T-helper 1 cell treated with Interleukin-12 subunit alpha and Interleukin-12 subunit beta and Interleukin-4 antibody, amounts not matched to agents 30 ng/mL and 1 ng/mL, for 36 hours (primary cell): Measurements from ENCODE around the gene GNB1L. TPM values are rescaled to one million over a fixed set of nuclear protein-coding genes. Genes with fewer than 3 reads are reported as not detected.
"Not testable (repeated sequence)": the region's sequence is repeated elsewhere in the genome, so short reads cannot be mapped to it uniquely, and the experiment has no call there.

ENCODE experiments used
- intact Hi-C: fragments of 100-400 bp; cut with micrococcal nuclease; formaldehyde crosslinking; loops from one replicate; pipeline ENCODE4 v1.15.1; 2024
- total RNA-seq: library from RNA; stranded (reverse); gene quantifications from 2 replicates; pipeline ENCODE4 v1.2.3, GENCODE V29; 2022

GNB1L gene
- total RNA-seq, 1 donor from 2014 or later = 10.5 TPM

DNA sequence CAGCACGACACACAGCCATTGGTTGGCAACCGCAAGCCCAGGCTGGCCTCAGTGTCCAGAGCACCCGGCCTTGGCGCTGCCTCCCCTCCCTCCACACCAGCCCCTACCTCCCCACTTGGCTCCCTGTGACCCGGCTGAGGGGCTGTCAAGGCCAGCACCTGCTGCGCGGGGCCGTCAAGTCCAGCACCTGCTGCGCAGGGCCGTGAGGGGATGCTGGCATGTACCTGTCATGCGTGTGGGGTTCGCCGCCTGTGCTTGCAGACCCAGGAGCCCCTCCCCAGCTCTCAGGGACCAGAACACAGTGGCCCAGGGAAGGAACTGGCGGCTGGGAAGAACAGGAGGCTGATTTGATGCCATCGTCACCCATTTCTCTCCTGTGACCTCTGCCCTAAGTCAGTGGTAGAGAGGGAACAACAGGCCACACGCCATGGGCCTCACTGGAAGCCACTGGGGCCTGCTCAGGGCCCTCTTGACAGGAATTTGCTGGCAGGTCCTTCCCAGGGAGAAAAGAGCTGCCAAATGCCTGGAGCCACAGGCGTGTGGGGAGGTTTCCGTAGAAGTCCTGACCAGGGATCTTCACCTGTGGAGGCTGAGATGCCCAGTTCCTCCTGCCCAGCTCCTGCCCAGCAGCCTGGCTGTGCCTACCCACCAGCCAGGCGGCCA, 56.5 kb downstream of the GNB1L start:
- intact Hi-C loops = no loop called here

DNA sequence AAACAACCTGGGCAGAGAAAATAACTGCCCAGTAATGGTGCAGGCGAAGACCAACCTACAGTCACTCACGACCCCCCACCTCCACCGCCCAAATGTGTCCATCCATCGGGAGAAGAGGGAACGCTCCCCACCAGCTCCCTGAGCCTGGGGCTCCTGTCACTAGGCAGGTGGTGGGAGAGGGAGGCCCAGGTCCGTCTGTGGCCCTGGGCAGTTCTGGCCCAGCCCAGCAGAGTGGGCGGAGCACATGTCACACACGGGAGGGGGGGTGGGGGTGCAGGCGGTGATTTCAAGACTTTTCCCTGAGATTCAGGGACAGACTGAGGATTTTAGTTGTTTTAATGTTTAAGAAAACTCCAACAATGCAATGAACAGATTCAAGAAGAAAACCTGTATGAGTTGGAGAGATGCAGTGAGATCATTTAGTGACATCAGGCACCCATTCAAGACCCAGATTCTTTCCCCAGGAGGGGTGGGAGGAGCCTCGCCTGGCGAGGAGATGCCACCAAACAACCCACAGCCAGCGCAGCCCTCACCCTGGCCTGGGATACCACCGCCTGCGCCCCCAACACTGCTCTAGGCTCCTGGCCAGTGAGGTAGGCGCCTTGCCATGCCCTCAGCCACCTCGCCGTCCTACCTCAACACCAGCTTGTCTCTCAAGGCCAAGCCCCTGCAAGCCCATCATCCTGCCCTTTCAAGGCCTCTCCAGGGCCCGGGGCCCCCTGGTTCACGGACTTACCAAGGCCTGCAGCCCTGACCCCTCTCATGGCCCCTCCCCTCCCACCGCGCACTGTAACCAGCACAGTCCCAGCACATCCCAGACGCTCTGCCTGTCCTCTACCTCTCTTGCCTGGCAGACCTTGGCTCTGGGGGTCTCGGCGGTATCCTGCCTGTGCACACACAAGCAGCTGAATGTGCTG, 57.3 kb downstream of the GNB1L start:
- intact Hi-C loops = no loop called here

DNA sequence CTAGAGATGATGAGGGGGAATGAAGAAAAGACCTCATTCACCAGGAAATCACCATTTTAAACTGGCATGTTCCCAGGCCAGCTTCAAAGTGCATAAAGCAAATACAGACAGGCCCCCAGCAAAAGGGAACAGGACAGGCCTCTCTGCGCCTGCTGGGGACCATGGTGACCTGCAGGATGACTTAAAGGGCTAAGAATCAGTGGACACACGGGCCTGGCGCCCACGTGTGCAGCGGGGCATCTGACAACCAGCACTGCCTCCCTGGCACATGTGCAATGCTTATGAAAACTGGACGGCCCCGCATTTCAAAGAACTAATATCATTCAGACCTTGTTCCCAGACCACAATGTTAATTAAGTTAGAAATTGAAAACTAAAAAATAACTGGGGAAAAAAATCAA, 58.5 kb downstream of the GNB1L start:
- intact Hi-C loops = no loop called here

DNA sequence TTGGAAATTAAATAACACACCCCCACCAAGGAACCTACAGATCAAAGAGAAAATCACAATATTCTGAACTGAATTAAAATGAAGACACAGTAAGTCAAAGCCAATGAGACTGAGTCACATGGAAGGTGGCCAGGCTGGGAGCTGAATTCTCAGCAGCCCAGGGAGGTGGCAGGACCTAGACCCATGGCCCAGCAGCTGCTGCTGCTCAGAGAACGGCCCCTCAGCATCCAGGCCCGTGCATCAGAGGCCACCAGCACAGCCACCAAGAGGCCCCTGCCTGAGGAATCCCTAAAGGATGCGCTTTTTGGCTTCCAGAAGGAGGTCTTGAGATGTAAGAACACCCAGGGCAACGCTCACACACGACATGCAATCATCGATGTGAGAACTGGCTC, 59.1 kb downstream of the GNB1L start:
- intact Hi-C loops = no loop called here

DNA sequence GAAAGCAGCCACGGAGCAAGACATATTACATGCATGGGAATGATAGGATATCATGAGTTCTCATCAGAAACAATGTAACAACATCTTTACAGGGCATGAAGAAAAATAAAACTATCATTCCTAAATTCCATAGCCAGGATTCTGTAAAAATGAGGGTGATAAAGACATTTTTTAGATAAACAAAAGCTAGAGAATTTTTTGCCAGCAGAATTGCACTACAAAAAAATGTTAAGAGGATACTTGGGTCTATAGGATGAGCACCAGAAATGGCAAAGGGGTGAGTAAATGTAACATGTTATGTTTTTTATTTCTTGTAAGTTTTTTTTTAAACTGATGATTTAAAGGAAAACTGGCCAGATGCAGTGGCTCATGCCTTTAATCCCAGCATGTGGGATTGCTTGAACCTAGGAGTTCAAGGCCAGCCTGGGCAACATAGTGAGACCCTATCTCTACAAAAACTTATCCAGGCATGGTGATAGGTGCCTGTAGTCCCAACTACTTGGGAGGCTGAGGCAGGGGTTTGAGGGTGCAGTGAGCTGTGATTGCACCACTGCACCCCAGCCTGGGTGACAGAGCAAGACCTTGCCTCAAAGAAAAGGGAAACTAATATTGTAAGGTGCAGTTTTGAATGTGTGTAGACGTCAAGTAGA, 60.9 kb downstream of the GNB1L start:
- intact Hi-C loops = no loop called here

DNA sequence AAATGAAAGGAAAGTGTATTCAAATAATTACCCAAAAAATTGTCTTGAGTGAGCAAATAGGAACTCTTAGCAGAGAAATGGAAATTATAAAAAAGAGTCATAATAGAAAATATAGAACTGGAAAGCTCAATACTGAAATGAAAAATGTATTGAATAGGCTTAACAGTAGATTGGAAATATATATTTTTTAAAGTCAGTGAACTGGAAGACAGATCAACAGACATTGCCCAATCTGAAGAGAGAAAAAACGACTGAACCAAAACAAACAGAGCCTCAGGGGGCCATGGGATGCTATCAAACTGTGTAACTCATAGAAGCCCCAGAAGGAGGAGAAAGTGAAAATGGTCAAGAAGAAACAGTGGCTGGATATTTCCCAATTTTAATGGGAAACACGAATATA, 61.5 kb downstream of the GNB1L start:
- intact Hi-C loops = no loop called here

DNA sequence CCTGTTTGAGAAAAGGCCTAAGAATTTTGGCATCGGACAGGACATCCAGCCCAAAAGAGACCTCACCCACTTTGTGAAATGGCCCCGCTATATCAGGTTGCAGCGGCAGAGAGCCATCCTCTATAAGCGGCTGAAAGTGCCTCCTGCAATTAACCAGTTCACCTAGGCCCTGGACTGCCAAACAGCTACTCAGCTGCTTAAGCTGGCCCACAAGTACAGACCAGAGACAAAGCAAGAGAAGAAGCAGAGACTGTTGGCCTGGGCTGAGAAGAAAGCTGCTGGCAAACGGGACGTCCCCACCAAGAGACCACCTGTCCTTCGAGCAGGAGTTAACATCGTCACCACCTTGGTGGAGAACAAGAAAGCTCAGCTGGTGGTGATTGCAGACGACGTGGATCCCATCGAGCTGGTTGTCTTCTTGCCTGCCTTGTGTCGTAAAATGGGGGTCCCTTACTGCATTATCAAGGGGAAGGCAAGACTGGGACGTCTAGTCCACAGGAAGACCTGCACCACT, 62.2 kb downstream of the GNB1L start:
- intact Hi-C loops = not testable (repeated sequence)

DNA sequence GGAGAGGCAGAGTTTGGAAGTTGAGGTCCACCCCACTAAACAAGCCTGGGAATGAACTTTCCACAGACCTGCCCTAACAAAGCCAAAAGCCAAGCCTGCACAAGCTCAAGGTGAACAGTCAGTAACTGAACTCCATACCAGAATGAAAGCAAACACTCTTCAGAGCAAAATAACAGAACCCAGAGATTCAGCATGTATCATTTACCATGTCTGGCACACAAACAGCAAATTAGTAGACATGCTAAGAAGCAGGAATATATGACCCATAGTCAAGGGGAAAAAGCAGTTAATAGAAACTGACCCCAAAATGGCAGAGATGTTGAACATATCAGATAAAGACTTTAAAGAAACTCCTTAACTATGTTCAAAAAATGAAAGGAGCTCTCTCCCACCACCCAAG, 62.8 kb downstream of the GNB1L start:
- intact Hi-C loops = no loop called here

DNA sequence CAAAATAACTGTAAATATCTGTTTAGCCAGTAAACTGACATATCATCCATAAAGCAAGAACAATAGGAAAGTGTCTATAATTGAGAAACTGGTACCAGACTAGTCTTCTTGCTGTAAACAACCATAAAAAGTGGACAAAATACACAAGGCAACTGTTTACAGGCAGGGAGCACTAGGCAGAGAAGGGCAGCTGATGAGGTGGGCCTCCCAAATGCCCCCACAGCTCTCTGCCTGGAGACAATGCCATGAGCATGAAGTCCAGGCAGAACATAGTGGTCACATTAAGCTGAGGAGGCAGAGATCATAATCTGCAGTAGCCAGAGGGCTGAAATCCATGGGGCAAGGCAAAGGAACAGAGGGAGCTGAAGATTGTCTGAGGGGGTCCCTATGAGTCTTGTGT, 63.4 kb downstream of the GNB1L start:
- intact Hi-C loops = no loop called here

DNA sequence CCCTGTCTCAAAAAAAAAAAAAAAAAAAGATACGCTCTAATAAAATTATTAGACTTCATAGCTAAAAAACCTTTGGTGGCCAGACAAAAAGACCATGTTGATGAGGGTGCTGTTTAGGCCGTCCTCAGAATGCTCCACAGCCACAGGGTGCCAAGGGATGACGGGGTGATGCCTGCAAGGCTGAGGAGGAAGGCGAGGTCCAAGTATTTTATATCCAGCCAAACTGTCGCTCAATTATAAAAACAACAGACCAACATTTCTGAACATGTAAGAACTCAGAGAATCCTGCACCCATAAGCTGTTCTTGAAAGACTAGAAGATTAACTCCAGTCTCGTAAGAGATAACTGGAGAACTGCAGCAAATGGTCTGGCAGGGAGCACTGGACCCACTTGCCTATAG, 64.8 kb downstream of the GNB1L start:
- intact Hi-C loops = loop anchor here (1.0 kb wide), 1 partner anchor 41 kb away; no protein-coding TSS in a partner anchor

DNA sequence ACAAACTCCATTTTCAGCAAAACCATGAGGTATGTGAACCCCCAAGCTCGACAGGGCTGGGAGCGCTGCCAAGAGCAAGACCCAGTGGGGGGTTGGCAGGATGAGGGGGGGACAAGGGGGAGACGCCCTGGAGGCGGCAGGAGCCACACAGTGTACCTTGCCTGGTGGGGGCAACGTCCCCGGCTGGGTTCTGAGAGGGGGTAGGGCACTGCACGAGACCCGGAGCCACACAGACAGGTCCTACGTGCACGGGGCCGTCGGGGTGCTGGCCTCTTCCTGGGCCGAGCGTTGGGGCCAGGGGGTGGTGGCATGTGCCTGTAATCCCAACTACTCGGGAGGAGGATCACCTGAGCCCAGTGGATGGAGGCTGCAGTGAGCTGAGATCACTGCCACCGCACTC, 65.3 kb downstream of the GNB1L start:
- intact Hi-C loops = no loop called here

DNA sequence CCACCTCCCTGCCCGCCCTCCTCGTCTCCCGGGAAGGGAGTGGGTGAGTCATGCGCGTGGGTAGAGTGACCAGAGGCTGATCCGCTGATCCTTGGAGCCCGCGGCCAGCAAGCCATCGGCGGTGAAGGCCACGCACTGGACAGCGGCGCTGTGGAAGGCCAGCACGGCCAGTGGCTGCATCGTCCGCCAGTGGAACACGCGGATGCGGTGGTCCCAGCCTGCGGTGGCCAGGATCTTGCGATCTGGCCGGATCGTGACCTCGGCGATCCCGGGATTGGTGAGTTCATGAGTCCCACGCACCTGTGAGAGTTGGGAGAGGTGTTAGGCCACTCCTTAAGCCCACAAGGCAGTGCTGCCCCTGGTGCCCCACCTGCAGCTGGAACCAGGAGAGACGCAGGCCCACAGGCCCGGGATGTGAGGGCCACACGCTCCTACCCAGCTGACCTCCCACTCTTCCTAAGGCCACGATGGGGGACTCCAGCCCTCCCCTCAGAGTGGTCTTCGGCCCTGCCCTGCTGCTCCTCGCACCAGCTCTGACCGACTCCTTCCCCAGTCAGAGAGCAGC, 65.9 kb downstream of the GNB1L start:
- intact Hi-C loops = no loop called here

DNA sequence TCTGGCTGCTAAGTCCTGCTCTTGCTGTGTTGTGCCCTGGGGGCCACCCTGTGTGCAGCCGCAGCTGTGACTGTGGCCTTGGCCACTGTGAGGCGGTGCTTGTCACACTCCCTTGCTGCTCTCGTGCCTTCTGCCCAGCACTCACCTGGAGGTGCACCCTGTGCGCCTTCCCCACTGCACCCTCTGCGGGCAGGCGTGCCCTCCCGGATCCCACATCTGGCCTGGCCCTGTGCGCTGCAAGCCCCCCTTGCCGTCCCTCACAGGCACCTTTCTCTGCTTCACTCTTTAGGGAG, 66.9 kb downstream of the GNB1L start:
- intact Hi-C loops = no loop called here

DNA sequence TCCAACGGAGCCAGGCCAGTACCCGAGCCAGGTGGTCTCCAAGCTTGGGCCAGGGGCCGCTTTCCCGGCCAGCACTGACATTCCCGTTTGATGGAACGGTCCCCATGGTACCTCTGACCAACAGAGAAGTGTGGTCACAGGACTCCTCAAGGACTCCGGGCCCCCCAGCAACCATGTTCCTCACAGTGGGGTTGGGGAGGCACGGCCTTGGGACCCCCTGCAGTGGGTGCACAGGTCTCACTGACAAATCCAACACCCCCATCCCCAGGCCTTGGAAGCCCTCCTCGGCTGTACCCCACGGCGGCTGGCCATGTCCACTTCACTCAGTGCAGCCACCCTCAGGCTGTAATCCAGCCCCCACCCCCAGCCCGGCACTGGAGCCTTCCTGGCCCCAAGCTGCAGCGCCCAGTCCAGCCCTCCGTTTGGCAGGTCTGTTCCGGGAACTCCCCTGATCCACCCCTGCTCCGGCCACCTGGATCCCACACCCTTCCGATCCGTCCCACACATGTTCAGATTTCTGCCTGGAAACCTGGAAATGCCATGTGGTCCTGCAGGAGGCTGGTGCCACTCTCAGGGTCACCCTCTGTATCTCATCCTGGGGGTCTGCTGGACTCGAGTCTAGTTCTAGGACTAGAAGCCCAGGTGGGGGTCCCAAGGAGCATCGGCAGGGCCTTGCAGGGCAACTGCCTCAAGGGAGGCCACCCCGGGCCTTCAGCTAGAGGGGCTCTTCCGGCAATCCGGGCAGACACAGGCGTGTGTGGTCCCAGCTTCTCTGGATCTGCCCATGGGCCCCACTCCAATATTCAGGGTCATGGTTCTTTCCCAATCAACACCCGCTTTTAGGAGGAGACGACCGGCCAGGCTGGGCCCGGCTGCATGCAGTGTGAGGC, 67.5 kb downstream of the GNB1L start:
- intact Hi-C loops = no loop called here

DNA sequence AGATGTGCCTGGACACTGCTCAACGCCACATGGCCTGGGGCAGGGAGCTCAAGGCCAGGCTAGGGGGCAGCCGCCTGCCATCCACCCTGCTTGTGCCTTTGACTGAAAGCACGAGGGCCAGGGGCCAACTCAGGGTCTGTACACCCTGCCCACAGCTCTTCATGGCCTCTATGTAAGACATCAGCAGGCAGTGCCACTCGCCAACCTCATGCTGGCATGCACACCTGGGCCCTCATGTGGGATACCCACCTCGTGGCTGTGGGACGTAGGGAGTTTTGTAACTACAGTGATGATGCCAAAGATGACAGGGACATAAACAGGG, 68.4 kb downstream of the GNB1L start:
- intact Hi-C loops = no loop called here

DNA sequence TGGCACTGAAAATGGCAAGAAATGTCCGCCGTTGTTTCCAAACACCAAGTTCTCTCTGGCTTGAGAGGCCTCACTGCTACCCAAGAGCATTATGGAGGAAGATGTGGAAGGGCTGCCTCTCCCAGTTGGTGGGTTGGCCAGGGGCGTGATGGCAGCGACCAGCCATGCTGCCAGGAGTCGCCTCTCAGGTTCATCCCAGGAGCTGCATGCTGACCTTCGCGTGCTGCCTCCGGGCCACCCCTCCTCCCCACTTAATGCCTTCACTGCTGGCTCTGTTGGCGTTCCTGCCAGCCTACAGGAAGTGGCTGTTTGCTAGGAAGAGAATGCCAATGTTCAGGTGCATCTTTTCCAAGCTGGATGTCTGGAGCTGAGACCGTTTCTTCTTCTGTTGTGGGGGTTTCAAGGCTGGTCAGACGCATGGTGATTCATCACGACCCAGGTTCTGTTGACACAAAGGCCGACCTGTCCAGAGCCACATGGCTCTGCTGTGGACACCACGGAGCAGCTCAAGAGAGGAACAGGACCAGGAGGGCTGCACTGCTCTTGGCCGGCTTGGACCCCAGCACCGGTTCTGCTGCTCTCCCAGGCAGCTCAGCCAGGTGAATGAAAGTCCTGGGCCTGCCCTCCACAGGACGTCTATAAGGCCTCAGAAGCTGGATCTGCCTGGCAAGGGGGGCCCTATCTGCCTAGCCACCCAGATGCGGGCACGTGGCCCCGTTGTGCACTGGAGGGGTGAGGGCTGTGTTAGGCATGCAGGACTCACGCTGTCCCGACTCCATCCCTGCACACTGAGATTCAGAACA, 69.0 kb downstream of the GNB1L start:
- intact Hi-C loops = no loop called here

DNA sequence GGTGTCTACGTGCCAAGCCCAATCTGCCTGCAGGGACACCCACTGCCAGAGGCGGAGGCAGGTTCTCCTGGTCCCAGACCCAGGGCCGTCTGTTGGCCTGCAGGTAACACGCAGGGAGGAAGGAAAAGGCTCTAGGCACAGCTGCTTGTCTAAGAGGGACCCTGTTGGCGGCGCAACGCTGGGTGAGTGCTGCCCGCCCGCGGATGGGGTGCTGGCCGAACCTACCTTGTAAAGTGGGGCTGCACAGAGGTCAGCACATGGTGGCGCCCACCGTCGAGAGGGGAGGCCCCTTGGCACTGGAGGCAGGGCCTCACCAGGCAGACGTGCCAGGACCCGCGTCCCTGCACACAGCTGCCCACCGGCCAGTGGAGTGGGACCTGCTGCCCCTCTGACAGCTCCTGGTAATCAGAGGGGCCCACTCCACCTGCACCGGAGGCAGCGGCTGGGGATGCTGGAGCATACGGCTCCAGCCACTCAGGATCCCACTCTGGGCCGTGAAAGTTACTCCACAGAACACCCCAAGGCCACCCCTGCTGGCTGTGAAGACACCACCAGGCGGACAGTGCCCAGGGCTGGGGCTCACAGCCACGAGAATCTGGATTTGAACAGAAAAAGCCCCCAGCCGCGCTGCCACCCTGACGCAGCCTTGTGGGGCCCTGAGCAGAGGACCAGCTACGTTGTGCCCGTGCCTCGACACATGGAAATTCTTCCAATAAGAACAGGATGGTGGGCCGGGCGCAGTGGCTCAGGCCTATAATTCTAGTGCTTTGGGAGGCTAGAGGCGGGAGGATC, 70.1 kb downstream of the GNB1L start:
- intact Hi-C loops = no loop called here

DNA sequence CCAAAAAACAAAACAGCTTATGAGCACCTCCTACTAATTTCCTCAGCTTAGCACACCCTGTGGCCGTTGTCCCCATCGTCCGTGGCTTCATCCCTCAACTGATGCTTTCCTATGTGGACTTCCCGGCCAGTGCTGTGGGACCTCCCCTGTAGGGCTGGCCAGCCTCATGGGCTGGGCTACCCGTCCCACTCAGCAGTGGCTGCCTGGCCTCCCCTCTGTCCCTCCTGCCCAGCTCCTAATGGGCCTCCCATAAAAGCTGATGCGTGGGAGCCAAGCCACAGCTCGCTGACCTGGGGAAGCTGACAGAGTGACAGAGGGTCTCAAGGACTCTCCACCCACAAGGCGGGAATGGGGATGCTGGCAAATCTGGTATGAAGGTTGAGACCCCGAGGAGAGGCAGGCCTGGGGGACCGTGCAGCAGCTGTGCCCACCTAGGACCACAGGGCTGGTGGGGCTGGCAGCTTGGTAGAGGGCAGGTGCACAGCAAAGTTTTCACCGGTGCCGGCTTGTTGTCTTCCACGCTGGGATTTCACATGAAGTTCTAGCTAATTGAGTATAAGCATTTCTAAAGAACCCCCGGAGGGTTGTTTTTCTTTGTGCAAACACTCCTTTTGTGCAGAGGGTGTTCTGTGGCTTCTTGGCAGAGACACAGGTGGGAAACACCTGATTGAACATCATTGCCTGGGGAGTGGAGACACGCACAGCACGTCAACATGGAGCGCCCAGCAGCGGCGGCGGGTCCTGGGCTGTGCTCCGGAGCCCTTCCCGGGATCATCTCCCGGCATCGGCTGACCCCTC, 70.9 kb downstream of the GNB1L start:
- intact Hi-C loops = no loop called here

DNA sequence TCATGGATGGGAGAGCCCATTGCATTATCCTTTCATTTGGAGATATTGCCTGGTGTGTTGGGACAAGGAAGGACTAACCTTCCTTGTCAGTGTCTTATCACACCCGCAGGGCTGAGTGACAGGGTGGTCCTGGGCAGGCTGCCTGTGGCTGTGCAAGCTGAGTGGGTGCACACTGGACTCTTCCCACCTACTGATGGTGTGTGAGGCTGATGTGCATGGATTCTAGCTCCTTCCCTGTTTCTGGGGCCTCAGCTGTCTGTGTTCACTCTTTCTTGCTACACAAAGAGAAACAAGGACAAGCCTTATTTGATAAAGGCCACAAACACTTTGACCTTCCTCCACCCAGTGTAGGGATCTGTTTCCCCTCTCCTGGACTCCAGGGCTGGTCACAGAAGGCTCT, 72.1 kb downstream of the GNB1L start:
- intact Hi-C loops = no loop called here
